Uterus (tissue), 2 donors: ENCODE results near the gene TAGLN3.

ENCODE experiments used
- POLR2A ChIP-seq, 2 donors: fragments of 450-650 bp; IDR thresholded peaks; one replicate each; pipeline ENCODE4 v1.6.1; 2016; ENCODE audit warnings: antibody characterized with exemption in 2 of 2, mild to moderate bottlenecking in 1 of 2, moderate library complexity in 1 of 2
- TF ChIP-seq, protein P1 (sequence below), 4 experiments: fragments of 200-600 bp in 2 of 4; fragments of 450-650 bp in 2 of 4; sonication (generic) in 2 of 4; IDR thresholded peaks; one replicate each; pipeline ENCODE4 v1.5.1; 2016 to 2019; ENCODE audit warnings: antibody characterized with exemption in 4 of 4, mild to moderate bottlenecking in 2 of 4, moderate library complexity in 1 of 4

DNA sequence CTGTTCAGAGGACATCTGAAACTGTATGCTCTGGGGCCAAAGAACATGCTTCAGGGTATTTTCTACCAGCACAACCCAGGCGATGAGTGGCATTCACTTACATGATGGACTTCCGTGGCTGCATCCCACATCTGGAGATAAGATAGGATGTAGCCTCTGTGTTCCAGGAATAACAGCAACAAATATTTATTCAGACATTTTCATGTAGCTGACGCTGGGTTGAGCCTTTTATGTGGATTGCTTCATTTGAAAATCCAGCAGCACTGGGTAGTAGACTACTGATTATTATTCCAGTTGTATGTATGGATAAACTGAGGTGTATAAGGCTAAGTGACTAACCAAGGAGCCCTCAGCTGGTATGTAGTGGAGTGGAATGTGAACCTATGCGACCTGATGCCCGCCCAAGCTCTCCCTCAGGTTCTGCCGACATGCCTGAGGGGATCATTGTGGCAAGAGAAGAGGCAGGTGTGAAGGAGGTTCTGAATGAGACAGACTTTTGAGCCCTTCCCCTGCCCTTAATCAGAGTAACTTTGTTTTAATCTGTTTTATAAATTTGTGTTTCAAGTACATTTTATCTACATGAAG is 45.8 kb upstream of the TAGLN3 start:
- TF ChIP-seq, protein P1, sequence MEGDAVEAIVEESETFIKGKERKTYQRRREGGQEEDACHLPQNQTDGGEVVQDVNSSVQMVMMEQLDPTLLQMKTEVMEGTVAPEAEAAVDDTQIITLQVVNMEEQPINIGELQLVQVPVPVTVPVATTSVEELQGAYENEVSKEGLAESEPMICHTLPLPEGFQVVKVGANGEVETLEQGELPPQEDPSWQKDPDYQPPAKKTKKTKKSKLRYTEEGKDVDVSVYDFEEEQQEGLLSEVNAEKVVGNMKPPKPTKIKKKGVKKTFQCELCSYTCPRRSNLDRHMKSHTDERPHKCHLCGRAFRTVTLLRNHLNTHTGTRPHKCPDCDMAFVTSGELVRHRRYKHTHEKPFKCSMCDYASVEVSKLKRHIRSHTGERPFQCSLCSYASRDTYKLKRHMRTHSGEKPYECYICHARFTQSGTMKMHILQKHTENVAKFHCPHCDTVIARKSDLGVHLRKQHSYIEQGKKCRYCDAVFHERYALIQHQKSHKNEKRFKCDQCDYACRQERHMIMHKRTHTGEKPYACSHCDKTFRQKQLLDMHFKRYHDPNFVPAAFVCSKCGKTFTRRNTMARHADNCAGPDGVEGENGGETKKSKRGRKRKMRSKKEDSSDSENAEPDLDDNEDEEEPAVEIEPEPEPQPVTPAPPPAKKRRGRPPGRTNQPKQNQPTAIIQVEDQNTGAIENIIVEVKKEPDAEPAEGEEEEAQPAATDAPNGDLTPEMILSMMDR (IDR thresholded peaks at IDR 0.05), result no peak
- no peak for TF ChIP-seq POLR2A (IDR thresholded peaks at IDR 0.05)
